NK-92 treated with Interleukin-12 subunit alpha and Interleukin-12 subunit beta, amount 100 ng/mL, for 24 hours (cell line): ENCODE measurements around the gene CCR6.
"Not testable (repeated sequence)": the region's sequence is repeated elsewhere in the genome, so short reads cannot be mapped to it uniquely, and the experiment has no call there.

ENCODE experiments used
- DNase-seq: peaks from one replicate; lab custom pipeline; 2025; lab: John Stamatoyannopoulos, UW

CCR6 gene

GRCh38 chr6:167169867-167170266, 47.0 kb downstream of the CCR6 start:
- DNase-seq, result not testable (repeated sequence)

DNA sequence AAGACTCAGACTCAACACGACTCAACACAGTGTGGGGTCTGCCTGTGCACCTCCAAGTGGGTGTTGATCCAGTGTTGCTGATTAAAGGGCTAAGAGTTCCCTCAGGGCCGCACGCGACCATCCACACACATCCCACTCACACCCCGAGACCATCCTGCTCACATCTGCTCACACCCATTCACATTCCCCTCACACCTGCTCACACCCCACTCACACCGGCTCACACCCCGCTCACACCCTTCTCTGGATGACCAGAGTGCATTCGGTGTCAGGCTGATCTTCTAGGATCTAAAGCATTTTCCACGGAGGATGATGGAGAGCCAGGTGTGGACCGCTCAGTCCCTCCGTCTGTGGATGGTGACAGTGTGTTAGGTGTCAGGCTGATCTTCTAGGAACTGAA, 48.4 kb downstream of the CCR6 start:
- DNase-seq, result not testable (repeated sequence)

DNA sequence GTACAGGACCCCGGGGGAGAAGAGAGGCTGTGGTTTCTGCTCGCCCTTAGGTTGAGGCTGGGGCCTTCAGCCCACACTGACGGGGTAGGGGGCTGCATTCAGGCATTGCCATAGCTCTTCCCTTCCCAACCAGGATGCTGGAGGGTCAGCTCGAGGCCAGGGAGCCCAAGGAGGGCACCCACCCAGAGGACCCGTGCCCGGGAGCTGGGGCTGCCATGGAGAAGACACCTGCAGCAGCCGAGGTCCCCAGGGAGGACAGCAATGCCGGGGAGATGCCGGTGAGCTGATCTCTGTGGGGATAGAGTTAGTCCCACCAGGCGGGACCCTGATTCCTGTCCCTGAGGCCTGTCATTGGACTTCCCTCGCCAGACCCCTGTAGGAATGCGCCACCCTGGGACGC, 49.1 kb downstream of the CCR6 start:
- DNase-seq, result not testable (repeated sequence)

DNA sequence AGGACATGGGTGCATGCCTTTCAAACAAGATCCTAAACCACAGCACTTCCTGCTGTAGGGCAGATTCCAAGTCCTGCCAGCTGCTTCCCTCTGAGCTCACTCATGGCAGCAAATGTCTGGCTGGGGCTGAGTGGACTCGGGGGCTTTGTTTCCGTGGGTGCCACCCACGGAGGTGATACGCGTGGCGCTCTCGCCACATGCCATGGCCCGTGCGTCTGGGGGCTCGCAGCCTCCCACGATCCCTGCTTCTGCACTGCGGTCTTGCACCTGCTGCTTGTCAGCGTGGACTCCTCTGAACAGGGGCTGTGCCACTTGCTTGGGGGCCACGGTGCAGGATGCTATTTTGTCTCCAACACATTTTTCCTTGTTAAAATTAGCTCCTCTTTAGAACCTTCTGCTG, 54.4 kb downstream of the CCR6 start:
- not testable (repeated sequence) for DNase-seq

DNA sequence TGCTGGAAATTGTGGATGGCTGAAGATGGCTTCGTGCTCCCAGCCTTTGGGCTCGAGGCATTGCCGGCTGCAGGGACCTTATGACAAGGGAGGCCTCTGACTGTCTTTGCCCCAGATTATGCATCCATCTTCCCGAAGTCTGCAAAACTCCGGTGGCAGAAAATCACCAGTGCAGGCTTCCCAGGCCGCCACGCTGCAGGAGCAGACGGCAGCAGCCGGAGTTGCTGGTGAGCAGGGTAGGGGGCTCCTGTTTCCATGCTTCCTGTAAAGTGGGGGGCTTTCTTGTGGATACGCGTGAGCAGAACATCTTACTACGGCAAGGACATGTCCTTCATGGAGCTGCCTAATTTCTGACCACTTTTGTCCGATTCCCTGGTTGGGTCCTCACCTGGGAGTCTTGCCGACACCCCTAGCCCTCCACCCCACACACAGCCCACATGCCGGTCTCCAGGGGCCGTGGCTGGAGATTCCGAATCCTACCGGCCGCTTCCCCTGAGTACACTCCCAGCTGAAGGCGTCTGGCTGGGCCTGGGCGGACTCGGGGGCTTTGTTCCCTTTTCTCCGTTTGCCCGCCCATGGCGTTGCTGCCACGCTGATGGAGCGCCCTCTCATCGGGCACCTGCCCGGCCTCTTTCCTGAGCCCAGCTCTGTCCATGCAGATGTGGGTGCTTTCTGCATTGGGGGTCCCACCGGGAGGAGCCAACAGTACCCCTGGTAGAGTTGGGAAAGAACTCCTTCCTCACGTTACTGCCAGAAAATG, 56.2 kb downstream of the CCR6 start:
- not testable (repeated sequence) for DNase-seq

GRCh38 chr6:167180086-167180485, 57.2 kb downstream of the CCR6 start:
- not testable (repeated sequence) for DNase-seq

DNA sequence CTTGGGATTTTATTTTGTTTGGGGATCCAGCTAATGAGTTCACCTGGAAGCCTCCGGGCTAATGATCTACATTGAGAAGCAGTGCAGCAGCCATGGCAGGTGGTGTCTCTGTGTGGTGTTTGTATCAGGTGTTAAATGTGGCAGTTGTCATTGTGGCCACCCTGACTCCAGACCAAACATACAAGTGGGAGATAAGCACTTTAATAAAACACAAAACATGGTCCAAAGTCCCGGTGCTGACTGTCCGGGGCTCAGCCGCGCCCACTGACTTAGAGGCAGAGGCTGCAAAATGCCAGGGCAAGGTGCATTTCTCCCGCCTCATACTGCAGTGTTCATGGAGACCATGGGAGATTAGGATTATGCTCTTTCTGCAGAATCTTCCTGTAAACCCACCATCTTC, 58.5 kb downstream of the CCR6 start:
- DNase-seq, result not testable (repeated sequence)

DNA sequence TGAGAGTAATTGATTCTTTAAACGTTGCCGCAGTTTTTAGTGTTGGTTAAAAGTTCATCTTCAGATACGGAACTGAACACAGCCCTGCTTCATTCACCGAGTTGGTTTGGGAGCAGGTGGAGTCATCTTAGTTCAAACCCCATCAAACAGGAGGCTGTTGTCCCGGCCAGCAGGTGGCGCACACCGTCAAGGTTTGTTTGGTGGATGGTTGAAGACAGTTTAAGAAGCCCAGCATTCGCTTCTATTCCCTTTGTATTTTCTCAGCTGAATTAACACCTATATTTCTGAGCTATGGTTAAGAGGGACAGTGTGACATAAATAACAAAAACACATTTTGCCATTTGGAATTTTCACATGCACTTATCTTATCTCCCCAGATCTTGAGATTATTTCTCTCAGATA, 60.0 kb downstream of the CCR6 start:
- not testable (repeated sequence) for DNase-seq

DNA sequence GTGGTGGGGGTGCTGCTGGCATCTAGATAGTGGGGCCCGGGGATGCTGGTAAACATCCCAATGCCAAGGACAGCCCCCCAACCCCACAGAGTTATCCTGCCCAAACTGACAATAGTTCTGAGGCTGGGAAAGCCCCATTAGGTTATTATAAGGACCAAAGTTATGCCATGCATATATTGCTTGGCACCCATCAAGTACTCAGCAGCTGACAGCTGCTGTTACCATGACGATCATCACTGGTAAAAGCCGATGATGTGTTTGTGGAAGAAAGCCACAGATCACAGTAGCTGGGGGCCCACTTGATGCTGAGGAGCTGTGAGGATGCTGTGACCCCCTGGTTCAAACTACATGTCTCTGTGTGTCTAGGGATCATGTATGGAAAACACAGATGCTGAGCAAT, 62.2 kb downstream of the CCR6 start:
- not testable (repeated sequence) for DNase-seq

- DNase-seq, result not testable (repeated sequence)
Measured at GRCh38 chr6:167187275-167187674, 64.4 kb downstream of the CCR6 start.
